ENCODE data around the gene NDE1.

NDE1 gene

DNA sequence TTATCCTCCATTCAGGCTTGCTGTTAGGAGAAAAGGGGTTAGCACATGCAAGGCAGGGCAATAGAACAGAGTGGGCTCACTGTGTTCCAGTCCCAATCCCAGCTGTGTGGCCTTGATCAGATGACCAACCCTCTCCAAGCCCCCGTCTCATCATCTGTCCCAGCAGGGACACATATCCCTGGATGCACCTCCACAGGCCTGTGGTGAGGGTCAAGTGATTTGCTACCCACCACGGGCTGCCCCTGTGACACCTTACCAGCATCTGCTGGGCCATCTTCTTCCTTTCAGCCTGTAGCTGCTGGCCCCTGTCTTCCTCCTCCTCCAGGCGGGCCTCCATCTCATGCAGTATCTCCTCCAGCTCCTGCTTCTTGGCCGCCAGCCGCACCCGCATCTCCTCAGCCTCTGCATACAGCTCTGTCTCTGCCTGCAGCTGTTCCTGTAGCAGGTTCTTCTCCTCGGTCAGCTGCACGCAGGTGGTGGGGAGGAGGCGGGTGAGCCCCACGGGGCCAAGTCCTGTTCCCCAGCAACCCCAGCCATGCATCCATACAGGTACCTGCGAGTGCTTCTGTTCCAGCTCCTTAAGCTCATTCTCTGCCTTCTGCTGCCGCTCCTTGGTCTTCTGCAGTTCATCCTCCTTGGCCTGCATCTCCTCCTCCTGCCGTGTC is 91.3 kb downstream of the NDE1 start:
- peak; percentile 13 for DNase-seq

DNA sequence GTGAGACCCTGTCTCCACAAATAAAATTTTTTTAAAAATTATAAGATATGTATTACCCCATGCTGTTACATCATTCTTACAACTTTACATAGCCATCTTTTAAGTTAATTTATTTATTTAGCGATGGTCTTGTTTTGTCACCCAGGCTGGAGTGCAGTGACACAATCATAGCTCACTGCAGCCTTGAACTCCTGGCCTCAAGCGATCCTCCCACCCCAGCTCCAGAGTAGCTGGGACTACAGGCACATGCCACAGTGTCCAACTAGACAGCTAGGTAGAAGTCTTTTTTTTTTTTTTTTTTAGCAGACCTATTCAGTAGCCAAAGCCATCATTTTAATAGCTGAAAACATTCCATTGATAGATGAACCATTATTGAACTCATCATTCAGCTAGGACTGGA is 92.7 kb downstream of the NDE1 start:
- no peak for DNase-seq

DNA sequence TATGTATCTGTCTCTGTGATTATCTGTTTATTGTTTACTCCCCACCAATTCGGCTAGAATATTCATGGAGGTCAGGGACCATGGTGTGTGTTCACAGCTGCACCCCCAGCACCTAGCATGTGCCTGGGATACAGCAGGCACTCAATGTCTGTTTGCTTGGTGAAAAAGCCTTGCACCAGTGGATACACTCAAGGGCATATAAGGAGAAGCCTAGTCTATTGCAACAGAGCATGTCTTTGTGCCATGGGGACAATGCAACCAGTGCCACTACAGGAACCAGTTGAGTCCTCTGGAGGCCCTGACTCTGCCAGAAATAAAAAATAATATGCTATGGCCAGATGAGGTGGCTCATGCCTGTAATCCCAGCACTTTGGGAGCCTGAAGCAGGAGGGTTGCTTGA is 93.6 kb downstream of the NDE1 start:
- DNase-seq: no peak

DNA sequence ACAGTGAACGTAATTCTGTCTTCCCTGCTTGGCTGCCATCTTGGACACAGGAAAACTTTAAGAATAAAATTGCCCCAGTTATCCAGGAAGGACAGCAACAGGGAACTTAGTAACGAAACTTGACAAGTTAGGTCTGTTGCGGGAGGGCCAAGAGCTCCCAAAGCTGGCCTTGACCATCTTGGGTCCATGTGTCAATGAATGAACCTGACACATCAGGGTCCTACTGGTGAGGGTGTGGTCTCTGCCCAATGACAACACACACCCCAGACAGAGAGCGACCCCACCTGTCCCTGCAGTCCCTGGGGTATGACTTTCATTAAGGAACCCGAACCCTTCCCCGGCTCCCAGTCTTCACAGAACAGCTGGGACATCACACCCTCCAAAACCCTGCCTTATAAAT is 96.3 kb downstream of the NDE1 start:
- no peak for DNase-seq

DNA sequence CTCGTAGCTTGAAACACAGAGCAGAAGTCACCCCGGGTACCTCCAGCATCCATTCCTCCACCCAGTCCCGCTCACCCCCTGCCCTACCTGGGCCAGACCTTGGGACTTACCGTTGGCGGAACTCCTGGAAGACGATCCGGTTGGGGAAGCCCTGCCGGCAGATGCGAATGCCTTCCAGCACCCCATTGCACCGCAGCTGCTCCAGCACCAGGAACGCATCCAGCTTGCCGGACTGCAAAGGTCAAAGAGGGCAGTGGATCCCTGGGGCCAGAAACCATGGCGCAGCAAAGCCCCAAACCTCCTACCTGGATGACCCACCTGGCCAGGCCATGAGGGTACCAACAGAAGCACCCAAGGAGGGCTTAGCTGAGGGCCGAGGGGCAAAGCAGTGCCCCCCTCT is 97.9 kb downstream of the NDE1 start:
- DNase-seq: no peak

DNA sequence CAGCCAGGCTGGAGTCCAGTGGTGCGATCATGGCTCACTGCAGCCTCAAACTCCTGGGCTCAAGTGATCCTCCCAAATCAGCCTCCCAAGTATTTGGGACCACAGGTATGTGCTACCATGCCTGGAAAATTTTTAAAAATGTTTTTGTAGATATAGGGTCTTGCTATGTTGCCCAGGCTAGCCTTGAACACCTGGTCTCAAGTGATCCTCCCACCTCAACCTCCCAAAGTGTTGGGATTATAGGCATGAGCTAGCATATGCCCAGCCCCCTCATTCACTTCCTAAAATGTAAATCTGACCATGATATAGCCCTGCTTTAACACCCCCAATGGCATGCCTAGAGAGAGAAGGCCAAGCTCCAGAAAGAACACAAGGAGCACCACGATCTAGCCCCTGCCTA is 98.6 kb downstream of the NDE1 start:
- DNase-seq: no peak

DNA sequence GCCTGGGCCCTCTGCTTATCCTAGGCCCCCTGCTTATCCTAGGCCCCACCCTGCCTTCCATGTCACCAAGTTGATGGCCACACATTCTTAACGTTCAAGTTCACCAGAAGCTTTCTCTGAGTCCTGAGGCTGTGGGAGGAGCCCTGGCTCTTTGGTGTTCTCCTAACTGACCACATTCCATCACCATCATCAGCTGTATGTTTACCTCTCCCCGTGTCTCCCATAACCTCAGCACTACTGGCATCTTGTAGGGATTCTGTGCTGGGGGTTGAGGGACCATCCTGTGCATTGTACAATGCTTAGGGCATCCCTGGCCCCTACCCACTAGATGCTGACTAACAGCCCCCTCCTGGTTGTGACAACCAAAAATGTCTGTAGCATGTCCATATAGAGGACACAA is 99.3 kb downstream of the NDE1 start:
- no peak for DNase-seq

DNA sequence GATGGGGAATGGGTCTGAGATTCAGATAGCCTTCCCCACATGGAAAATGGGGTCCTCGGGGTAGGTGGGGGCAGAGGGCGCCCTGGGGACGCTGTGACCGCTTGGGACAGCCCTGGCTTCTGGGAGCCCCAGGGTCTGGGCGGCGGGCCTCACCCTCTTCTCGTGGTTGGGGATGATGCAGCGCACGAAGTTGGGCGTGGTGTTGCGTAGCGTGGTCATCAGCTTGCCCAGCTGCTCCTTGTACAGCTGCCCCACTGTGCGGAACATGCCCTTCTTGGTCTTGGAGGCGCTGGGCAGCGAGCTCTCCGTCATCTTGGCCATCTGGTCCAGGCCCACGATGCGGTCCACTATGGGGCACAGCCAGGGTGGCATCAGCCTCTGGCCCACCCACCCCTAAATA is 99.9 kb downstream of the NDE1 start:
- DNase-seq: no peak

DNA sequence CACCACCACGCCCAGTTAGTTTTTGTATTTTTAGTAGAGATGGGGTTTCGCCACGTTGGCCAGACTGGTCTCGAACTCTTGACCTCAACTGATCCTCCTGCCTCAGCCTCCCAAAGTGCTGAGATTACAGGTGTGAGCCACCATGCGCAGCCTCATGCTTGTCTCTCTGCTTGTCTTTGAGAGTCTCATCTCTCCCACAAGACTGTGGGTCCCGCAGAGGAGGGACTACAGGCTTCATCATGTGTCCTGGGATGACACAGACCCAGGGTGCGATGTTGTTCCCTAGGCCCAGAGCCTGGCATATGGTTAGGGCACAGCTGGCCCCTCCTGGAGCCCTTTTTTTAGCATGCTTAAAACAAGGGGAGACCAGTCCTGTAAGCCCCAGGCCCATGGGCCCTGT is 101.9 kb downstream of the NDE1 start:
- DNase-seq: no peak

DNA sequence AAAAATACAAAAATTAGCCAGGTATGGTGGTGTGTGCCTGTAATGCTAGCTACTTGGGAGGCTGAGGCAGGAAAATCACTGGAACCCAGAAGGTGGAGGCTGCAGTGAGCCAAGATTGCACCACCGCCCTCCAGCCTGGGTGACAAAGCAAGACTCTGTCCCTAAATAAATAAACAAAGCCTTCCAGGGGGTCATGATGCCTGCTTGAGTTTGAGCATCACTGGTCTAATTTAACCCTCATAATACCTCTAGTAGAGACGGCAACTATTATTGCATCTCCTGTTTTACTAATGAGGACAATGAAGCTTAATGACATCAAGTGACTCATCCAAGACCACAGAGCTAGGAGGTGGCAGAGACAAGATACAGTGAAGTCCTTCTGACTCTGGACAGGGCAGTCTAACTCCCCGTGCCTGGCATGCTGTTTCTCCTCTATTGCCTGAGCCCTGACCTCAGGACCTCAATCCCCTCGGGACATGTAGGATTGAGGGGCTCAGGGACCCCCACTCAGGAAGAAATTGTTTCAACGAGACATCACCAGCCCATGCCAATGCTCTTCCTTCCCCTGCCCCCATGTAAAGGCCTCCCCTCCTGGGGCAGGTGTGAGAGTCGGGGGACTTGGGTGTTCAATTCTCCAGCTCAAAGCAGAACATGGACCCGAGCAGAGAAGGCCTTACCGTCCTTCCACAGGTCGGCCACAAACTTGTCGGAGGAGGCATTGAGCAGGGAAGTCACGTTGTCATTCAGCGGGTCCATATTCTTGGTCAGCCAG is 102.9 kb downstream of the NDE1 start:
- DNase-seq: no peak

DNA sequence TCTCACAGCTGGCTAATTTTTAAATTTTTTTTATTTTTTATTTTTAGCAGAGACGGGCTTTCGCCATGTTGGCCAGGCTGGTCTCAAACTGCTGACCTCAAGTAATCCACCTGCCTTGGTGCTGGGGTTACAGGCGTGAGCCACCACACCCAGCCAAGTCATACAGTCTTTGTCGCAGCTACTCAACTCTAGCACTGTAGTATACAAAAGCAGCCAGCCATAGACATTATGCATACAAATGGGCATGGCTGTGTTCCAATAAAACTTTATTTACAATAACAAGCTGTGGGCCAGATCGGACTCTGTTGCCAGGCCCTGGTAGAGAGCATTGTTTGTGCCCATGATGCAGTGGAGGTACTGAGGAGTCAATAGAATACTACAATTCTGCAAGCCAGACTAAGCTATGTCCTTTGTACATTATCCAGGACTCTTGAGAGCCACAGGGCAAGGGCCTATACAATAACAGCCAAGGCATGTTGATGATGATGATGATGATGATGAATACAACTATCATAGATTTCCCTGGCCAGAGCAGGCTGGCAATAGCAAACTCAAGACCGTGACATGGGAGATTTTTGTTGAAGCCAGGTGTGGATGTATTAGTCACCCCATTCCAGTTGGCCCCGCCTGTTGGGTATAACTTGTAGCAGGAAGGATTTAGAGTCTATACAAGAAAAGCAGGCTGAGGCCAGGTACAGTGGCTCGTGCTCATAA is 104.9 kb downstream of the NDE1 start:
- no peak for DNase-seq

DNA sequence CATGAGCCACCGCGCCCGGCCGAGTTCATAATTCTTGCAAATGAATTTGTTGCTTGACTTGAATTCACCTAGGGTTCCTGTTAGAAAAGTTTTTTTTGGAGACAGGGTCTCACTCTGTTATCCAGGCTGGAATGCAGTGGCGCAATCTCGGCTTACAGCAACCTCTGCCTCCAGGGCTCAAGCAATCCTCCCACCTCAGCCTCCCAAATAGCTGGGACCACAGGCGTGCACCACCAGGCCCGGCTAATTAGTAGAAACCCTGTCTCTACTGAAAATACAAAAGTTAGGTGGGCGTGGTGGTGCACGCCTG is 107.0 kb downstream of the NDE1 start:
- DNase-seq: no peak

DNA sequence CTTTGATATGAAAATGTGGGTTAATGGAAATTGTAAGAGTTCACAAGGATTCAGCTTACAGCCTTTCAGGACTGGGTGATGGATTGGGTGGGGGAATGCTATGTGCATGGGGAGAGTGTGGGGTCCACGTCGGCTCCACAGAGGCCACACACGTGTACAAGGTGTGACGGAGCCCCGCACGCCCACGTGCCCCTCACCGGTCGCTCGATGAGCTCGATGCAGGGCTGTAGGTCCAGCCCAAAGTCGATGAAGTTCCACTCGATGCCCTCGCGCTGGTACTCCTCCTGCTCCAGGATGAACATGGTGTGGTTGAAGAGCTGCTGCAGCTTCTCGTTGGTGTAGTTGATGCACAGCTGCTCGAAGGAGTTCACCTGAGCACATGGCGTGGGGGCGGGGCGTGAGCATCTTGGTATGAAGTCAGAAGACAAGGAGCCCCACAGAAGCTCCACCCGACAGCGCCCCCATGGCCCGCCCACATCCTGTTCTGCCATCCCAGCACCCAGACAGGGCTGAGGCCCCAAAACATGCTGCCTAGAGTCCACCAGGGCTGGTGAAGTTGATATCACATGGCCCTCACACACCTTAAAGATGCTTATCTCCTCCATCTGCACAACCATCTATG is 107.7 kb downstream of the NDE1 start:
- DNase-seq: no peak

DNA sequence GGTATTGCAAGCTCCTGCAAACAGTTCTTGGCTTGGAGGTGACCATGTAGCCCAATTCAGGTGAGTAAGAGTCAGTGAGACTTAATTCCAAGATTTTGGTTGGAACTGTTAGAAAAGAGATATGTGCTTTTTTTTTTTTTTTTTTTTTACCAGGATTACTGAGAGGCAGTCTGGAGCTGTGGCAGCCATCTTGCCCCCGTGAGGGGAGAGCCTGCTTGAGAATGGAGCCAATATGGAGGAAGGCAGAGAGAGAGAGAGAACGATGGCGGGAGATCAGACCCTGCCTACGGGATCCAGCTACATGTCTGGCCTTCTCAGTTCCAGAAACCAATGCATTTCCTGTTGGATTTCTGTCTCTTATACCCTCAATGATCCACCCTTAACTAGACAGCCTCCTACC is 109.0 kb downstream of the NDE1 start:
- DNase-seq: no peak

DNA sequence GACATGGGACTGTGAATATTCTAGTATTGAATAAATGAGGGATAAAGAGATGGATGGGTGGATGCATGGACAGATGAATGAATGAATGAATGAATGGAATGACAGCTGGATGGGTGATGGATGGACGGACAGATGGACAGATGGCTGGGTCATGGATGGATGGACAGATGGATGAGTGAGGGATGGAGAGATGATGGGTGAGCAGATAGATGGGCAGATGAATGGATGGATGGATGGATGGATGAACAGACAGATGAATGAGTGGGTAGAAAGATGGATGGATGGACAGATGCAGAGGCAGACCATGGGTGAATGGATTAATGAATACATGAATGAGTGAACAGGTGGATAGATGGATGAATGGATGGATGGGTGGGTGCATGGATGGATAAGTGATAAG is 110.1 kb downstream of the NDE1 start:
- no peak for DNase-seq

DNA sequence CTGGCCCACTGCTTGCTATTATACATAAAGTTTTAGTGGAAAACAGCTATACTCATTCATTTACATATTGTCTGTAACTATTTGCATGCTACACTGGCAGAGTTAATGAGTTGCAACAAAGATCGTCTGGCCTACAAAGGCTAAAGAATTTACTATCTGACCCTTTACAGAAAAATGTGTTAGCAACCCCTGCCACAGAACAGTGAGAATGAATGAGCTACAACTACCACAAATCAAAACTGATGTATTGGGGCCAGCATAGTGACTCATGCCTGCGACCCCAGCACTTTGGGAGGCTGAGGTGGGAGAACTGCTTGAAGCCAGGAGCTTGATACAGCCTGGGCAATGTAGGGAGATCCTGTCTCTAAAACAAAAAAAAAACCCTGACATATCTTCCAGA is 114.1 kb downstream of the NDE1 start:
- DNase-seq: no peak

DNA sequence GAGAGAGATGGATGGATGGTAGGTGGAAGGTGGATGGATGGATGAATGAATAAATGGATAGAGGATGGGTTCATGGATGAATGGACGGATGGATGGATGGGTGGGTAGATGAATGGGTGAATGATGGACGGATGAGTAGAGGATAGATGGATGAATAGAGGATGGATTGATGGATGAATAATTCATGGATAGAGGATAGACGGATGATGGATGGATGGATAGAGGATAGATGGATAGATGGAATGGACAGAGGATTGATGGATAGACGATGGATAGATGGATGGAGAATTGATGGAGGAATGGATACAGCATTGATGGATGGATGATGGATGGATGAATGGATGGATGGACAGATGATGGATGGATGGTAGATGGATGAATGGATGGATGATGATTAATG is 115.1 kb downstream of the NDE1 start:
- DNase-seq: no peak

DNA sequence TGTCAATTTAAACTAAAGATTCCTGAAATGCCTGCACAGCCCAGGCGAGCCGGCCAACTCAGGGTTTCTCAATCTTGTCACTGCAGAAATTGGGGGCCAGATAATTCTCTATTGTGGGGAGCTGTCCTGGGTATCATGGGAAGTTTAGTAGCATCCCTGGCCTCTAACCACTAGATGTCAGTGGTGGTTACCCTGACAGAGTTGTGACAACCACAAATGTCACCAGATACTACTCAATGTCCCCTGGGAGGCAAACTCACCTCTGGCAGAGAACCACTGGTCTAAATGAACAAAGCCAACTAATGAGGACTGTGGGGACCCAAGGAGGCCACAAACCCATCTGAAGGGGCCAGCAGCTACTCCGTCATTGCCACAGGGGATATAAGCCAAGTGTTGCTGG is 115.8 kb downstream of the NDE1 start:
- DNase-seq: peak; percentile 74

DNA sequence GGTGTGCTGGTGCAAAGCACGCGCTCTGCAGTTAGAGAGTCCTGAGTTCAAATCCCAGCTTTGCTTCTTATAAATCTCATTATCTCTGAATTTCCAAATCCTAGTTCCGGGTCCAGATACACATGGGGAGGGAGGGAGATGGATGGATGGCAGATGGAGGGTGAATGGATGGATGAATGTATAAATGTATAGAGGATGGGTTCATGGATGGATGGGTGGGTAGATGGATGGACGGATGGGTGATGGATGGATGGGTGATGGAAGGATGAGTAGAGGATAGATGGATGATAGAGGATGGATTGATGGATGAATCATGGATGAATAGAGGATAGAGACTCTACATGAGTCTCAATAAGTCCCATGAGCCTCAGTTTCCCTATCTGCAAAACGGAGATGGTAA is 116.9 kb downstream of the NDE1 start:
- DNase-seq: no peak

DNA sequence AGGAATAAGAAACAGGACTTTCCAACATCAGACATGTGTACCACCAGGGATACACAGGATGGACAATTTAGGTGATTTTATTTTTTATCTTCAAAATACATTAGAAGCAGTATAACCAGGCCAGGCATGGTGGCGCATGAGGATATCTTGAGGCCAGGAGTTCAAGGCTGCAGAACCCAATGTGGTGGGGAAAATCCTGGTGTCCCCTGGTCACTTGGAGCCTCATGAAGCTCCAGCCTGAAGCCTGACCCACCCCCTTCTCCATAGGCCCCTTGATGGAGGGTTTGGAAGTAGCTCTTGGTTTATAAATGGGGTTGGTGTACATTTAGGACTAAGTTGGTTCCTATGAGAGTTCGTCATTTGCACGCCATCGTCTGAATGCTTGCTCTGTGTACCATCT is 118.2 kb downstream of the NDE1 start:
- no peak for DNase-seq

DNA sequence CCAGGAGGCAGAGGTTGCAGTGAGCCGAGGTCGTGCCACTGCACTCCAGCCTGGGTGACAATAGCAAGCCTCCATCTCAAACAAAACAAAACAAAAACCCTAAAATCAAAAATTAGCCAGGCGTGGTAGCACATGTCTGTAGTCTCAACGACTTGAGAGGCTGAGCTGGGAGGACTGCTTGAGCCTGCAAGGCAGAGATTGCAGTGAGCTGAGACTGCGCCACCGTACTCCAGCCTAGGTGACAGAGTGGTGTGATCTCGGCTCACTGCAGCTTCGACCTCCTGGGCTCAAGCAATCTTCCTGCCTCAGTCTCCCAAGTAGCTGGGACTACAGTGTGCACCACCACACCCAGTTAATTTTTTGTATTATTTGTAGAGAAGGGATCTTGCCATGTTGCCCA is 119.2 kb downstream of the NDE1 start:
- DNase-seq: no peak

DNA sequence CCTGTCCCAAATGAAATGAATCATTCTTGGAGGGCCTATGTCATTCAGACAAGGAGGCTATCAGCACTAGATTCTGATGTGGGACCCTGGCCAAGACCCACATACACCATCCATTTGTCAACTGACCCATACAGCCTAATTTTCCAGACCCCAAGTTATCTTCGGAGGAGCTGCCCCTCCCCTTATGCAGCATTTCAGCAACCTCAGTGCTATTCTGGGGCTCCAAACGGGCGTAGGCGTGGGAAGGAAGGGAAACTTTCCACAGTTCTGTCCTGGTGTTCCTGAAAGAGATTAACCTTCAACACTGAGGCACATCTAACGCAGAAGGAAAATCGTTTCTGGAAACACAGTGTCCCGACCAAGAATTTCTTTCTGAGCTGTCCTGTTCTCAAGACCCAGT is 120.1 kb downstream of the NDE1 start:
- no peak for DNase-seq

DNA sequence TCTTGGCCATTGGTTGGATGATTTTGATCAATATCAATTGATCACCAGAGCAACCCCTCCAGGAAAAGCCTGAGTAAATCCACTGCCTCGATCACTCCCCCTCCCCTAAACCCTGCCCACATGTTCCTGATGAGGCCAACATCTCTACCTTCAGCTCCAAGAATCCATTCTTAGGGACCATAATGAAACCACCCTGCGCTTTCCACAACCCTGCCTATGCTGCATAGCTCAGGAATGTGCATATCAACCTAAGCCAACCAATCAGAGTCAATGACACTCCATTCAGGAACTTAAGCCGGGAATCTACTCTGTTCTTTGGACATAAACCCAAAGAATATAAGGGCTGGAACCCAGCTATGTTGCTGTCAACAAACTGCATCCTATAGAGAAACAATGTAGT is 120.5 kb downstream of the NDE1 start:
- DNase-seq: no peak

DNA sequence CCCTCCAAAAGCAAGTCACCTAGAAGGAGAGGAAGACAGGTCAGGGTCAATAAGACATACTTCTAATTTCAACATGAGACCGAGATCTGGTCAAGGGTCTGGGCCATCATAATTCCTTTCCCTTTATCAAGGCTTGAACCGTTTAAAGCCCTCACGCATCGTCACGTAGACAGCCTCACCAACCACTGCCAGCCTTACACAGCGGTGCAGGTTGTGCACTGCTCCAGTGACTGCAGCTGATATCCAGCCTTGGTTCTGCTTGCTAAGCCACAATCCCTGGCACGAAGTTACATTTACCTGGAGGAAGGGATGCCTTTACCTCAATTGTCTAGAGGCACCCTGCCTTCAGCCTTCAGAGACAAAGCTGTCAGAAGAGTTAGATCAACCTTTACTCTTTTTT is 121.6 kb downstream of the NDE1 start:
- no peak for DNase-seq

All from NCI-H2171 treated with DMSO at 0.1 percent for 48 hours (cell line).